A673 (cell line): ENCODE data around the gene ACD. TPM values are rescaled to one million over a fixed set of nuclear protein-coding genes. Genes with fewer than 3 reads are reported as not detected.

Source experiments
- BruUV-seq: library from RNA; stranded (reverse); fragments of 400-500 nt; replicated peaks from 2 replicates; lab custom pipeline; 2021; lab: Mats Ljungman, UMichigan
- CTCF ChIA-PET: fragments of 300-600 bp; sonication (Branson Sonifier 250); formaldehyde crosslinking; loops from one replicate; lab custom pipeline; 2022; ENCODE audit warnings: antibody characterized with exemption; lab: Charles Lee
- POLR2A ChIA-PET: fragments of 300-600 bp; sonication (Branson Sonifier 250); formaldehyde crosslinking; loops from one replicate; lab custom pipeline; 2022; ENCODE audit warnings: antibody characterized with exemption; ENCODE audit not compliant: low non-redundant PET; lab: Charles Lee
- DNase-seq: peaks from one replicate; pipeline ENCODE4 v3.0.0-alpha.2; 2015; ENCODE audit warnings: low spot score
- H3K27ac ChIP-seq: fragments of 200-600 bp; sonication (generic); 2 replicates; pipeline ENCODE4 v1.5.1; 2016; ENCODE audit warnings: mixed run types, low read depth, mild to moderate bottlenecking, mixed read lengths, antibody characterized with exemption, low read length; ENCODE audit not compliant: poor library complexity, severe bottlenecking
- H3K27me3 ChIP-seq: fragments of 200-600 bp; sonication (generic); replicated peaks from 2 replicates; pipeline ENCODE4 v1.6.1; 2017; ENCODE audit warnings: mixed run types, low read depth, mild to moderate bottlenecking, mixed read lengths, antibody characterized with exemption, low read length; ENCODE audit not compliant: insufficient read depth, poor library complexity
- H3K36me3 ChIP-seq: fragments of 200-600 bp; sonication (generic); 2 replicates; pipeline ENCODE4 v1.6.1; 2016; ENCODE audit warnings: mixed run types, mild to moderate bottlenecking, mixed read lengths, antibody characterized with exemption, low read length; ENCODE audit not compliant: insufficient read depth, poor library complexity, severe bottlenecking
- H3K4me1 ChIP-seq: fragments of 200-600 bp; sonication (generic); 2 replicates; pipeline ENCODE4 v1.6.1; 2017; ENCODE audit warnings: mixed run types, mild to moderate bottlenecking, mixed read lengths, antibody characterized with exemption, low read length; ENCODE audit not compliant: insufficient read depth, poor library complexity, severe bottlenecking
- H3K4me3 ChIP-seq: fragments of 200-600 bp; sonication (generic); 2 replicates; pipeline ENCODE4 v1.5.1; 2016; ENCODE audit warnings: low read depth, mixed run types, mild to moderate bottlenecking, mixed read lengths, low read length; ENCODE audit not compliant: poor library complexity, severe bottlenecking
- H3K9me3 ChIP-seq: fragments of 200-600 bp; sonication (generic); 2 replicates; pipeline ENCODE4 v1.6.1; 2016; ENCODE audit warnings: mixed run types, low read depth, mild to moderate bottlenecking, mixed read lengths, antibody characterized with exemption, low read length; ENCODE audit not compliant: poor library complexity, severe bottlenecking
- EZH2 ChIP-seq: fragments of 200-600 bp; sonication (generic); IDR thresholded peaks from 2 replicates; pipeline ENCODE4 v1.6.1; 2017; ENCODE audit warnings: borderline replicate concordance, low read depth, mild to moderate bottlenecking, mixed read lengths, antibody characterized with exemption, low read length; ENCODE audit not compliant: poor library complexity, severe bottlenecking
- intact Hi-C: fragments of 100-400 bp; cut with micrococcal nuclease; formaldehyde crosslinking; loops from one replicate; pipeline ENCODE4 v1.10.0; 2022; ENCODE audit not compliant: unreplicated experiment
- total RNA-seq: library from RNA; stranded (reverse); gene quantifications from 2 replicates; pipeline ENCODE4 v1.2.3, GENCODE V29; 2021
- TF ChIP-seq, protein P1 (sequence below): fragments of 300-800, 200-600 bp; sonication (generic); conservative IDR thresholded peaks from 2 replicates; pipeline ENCODE4 v1.5.1; 2017; ENCODE audit warnings: low read depth, mild to moderate bottlenecking, antibody characterized with exemption, low read length, moderate library complexity, mixed read lengths

Gene ACD
- total RNA-seq, 1 experiment from 2014 or later: 45.8 TPM

DNA sequence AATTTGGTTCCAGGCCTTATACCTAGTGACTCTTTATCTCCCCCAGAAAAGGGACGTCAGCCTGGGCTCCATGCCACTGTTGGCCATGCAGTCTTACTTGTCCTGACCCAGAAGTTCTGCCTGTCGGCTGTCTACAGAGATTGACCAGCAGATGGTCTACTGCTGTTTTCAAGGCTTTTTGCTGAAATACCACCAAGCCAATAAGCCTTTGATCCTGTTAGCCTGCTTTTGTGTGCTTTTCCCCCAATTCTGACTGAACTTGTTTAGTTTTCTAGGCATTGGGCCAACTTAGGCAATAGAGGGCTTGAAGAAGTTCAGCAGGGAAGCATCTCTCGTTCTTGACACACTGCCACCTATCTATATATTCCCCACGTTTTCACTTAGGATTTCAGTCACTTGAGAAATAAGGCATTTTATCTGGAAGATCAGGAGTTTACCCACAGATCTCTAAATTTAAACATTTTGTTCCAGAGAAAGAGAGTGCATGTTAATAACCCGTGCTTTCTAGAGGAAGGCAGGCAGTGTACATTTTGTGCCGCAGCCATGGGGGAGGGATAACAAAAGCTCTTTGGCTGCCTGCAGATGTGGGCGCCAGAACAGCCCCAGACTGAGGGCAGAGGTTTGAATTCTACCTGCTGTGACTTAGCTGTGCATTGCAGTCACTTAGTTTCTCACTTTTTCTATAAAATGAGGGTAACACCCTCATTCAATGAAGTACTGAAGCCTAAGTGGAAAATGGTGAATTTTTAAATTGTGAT, 27.5 kb downstream of the ACD start:
- Histone ChIP-seq H3K4me1 (peaks cover 18% of the 10 kb centered on the region), H3K27me3 (no peaks in the 10 kb centered on the region), H3K4me3 (no peak overlapping the region), H3K27ac (peak overlapping the region; percentile 65), H3K9me3 (no peaks in the 10 kb centered on the region), H3K36me3 (peaks cover 55% of the 10 kb centered on the region)
- POLR2A ChIA-PET: no interaction called here
- TF ChIP-seq, protein P1, sequence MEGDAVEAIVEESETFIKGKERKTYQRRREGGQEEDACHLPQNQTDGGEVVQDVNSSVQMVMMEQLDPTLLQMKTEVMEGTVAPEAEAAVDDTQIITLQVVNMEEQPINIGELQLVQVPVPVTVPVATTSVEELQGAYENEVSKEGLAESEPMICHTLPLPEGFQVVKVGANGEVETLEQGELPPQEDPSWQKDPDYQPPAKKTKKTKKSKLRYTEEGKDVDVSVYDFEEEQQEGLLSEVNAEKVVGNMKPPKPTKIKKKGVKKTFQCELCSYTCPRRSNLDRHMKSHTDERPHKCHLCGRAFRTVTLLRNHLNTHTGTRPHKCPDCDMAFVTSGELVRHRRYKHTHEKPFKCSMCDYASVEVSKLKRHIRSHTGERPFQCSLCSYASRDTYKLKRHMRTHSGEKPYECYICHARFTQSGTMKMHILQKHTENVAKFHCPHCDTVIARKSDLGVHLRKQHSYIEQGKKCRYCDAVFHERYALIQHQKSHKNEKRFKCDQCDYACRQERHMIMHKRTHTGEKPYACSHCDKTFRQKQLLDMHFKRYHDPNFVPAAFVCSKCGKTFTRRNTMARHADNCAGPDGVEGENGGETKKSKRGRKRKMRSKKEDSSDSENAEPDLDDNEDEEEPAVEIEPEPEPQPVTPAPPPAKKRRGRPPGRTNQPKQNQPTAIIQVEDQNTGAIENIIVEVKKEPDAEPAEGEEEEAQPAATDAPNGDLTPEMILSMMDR: peak; percentile 45; the same call in 1 of the 2 replicates
- no peak for TF ChIP-seq EZH2
- no TSS peak for BruUV-seq
- intact Hi-C loops: loop anchor here (2.0 to 5.0 kb wide), 2 partner anchors 34 to 70 kb away; partner anchors contain the start of gene CTCF
- peak; percentile 94 for DNase-seq
- CTCF ChIA-PET: interaction anchor here (0.6 to 1.0 kb wide), 3 partner anchors 69 to 361 kb away, joined by 3 to 12 read pairs (median 4); no protein-coding TSS in a partner anchor

DNA sequence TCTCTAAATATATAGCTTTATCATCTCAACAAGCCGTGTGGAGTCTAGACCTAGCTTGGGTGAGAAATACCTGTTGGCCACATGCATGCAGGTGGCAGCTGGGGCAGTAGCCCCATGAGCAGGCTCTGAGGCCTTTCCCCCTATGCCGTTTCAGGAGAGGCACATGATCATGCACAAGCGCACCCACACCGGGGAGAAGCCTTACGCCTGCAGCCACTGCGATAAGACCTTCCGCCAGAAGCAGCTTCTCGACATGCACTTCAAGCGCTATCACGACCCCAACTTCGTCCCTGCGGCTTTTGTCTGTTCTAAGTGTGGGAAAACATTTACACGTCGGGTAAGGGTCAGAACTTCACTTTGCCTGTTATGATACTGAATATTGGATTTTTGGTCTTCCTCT, 31.8 kb downstream of the ACD start:
- no TSS peak for BruUV-seq
- ChIA-PET POLR2A (no interaction called here), CTCF (no interaction called here)

DNA sequence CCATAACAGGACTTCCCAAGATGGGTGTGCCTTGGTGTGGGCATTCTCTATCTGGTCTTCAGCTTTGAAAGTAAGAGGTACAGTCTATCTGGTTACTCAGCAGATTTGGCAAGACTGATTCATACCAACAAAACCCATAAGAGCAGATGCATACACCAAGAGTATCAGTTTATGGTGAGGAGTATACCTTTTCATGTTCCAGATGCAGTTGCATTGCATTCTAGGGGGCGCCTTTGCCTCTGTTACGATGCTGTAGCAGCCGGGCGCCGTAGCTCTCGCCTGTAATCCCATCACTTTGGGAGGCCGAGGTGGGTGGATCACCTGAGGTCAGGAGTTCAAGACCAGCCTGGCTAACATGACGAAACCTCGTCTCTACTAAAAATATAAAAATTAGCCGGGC, 46.3 kb downstream of the ACD start:
- CTCF ChIA-PET: no interaction called here
- H3K27me3 ChIP-seq: no peaks in the 10 kb centered on the region
- intact Hi-C loops: no loop called here
- no peaks in the 10 kb centered on the region for H3K9me3 ChIP-seq
- TF ChIP-seq EZH2: no peak
- TF ChIP-seq, protein P1: peak; percentile 46
- DNase-seq: peak; percentile 17
- POLR2A ChIA-PET: no interaction called here
- H3K4me3 ChIP-seq: no peak overlapping the region
- no peaks in the 10 kb centered on the region for H3K4me1 ChIP-seq
- BruUV-seq: no TSS peak
- peaks cover 44% of the 10 kb centered on the region for H3K36me3 ChIP-seq
- no peak overlapping the region for H3K27ac ChIP-seq

More for the DNA sequence above, 31.8 kb downstream of the ACD start:
- DNase-seq: no peak
- H3K4me3 ChIP-seq: no peak overlapping the region
- intact Hi-C loops: no loop called here
- no peak for TF ChIP-seq EZH2
- TF ChIP-seq, protein P1: no peak
- no peaks in the 10 kb centered on the region for H3K9me3 ChIP-seq
- no peaks in the 10 kb centered on the region for H3K27me3 ChIP-seq
- H3K27ac ChIP-seq: no peak overlapping the region
- peaks cover 52% of the 10 kb centered on the region for H3K36me3 ChIP-seq
- H3K4me1 ChIP-seq: peaks cover 17% of the 10 kb centered on the region
